Regular cardiac myocyte (primary cell): ENCODE measurements around the gene ADCYAP1R1. TPM values are rescaled to one million over a fixed set of nuclear protein-coding genes. Genes with fewer than 3 reads are reported as not detected.

Experiments
- total RNA-seq: library from RNA; depleted of rRNA; stranded (reverse); fragments of >200 nt; gene quantifications from 2 replicates; pipeline ENCODE4 v1.2.3, GENCODE V29; 2014

ADCYAP1R1 gene
- total RNA-seq: under 0.01 and 0.19 TPM in 2 replicates

GRCh38 chr7:31051598-31052486 lies at the start of gene ADCYAP1R1:
Gene ADCYAP1R1 (plus strand): TSS chr7:31052308. CDS start chr7:31063265, 10,957 bp downstream.

Other genes starting within 250 kb of the ADCYAP1R1 start
- 111 and 152 TPM in 2 replicates for gene AQP1, start 140.5 kb upstream of the ADCYAP1R1 start, total RNA-seq
- not detected in 2 replicates for gene GHRHR, start 88.4 kb upstream of the ADCYAP1R1 start, total RNA-seq